Pancreas (tissue), 10 donors: ENCODE measurements around the gene SPTLC3. TPM values are rescaled to one million over a fixed set of nuclear protein-coding genes. Genes with fewer than 3 reads are reported as not detected.

Source experiments
- ATAC-seq, 4 donors: fragments of 200-7000 bp; cut with Tn5 transposase; one replicate each; pipeline versions ENCODE4 v1.8.0 to v1.9.1; 2020; ENCODE audit warnings: mild to moderate bottlenecking in 4 of 4, moderate library complexity in 4 of 4
- DNase-seq, 6 donors: peaks; one replicate each; pipeline ENCODE4 v3.0.0-alpha.2; 2020
- FAIRE-seq: peaks from 2 replicates; lab custom pipeline; 2012; peaks lifted over from hg19 to GRCh38; lab: Jason Lieb, UNC
- H3K27ac ChIP-seq, 4 donors: fragments of 200-600 bp; sonication (generic); 1 replicate in 3 of 4; 2 replicates in 1 of 4; pipeline versions ENCODE4 v1.5.0 to v1.8.0; 2020
- H3K27me3 ChIP-seq, 4 donors: fragments of 200-600 bp; one replicate each; pipeline ENCODE4 v1.8.0; 2021
- H3K36me3 ChIP-seq, 3 donors: fragments of 200-600 bp; sonication (generic) in 1 of 3; one replicate each; pipeline versions ENCODE4 v1.5.0 to v1.8.0; 2020 to 2021
- H3K4me1 ChIP-seq, 3 donors: fragments of 200-600 bp; one replicate each; pipeline ENCODE4 v1.8.0; 2021
- H3K4me3 ChIP-seq, 4 donors: fragments of 200-600 bp; sonication (generic) in 2 of 4; one replicate each; pipeline versions ENCODE4 v1.5.0 to v1.8.0; 2020 to 2021
- H3K9me3 ChIP-seq, 4 donors: fragments of 200-600 bp; one replicate each; pipeline ENCODE4 v1.8.0; 2021
- CTCF ChIP-seq, 4 donors: fragments of 200-600 bp; sonication (generic) in 3 of 4; IDR thresholded peaks; one replicate each; pipeline versions ENCODE4 v1.5.0 to v1.8.0; 2021; ENCODE audit warnings: antibody characterized with exemption in 4 of 4
- WGBS, 2 donors: extraction: QIAGEN DNeasy Blood & Tissue Kit; methylation state at CpG; one replicate each; pipeline ENCODE4 v1.1.7; 2013; 5-methylcytosine and 5-hydroxymethylcytosine counted together
- intact Hi-C, 3 donors: fragments of 100-400 bp; cut with DNase I; formaldehyde crosslinking; loops; one replicate each; pipeline versions ENCODE4 v1.11.1 to v1.14.2; 2022
- polyA plus RNA-seq, 2 donors: library from polyadenylated mRNA; stranded (reverse); fragments of 200-250 nt; gene quantifications; one replicate each; pipeline ENCODE4 v1.2.3, GENCODE V29; 2013
- total RNA-seq, 6 donors: library from RNA; stranded (reverse); fragmentation: NEBNext Ultra II Directional in 4 of 6; extraction: Animal tissue kit (Norgen Biotek cat#: 25700) in 4 of 6; gene quantifications; one replicate each; pipeline versions ENCODE4 v1.2.1 to v1.2.4, GENCODE V29; 2021 to 2023
- donor health status: healthy with polysubstance abuse.
- donor health status: DM: no; HTN: no; CAD: no; lungs with moderate emphysema.
- donor health status: DM: no; HTN: no; CAD: no.
- donor health status: control.
- donor health status: control.
- donor health status: Bipolar disorder and iron deficiency.
- donor health status: DM: yes; HTN: yes; CAD: no.
- donor health status: DM: no; HTN: no; CAD: no.
- donor health status: DM: no; HTN: no; CAD: no.
- donor health status: DM: yes; HTN: yes; CAD: no.

Gene SPTLC3
- total and polyA plus RNA-seq, 8 donors = 1.5 to 9.3 (median 4.4) TPM

GRCh38 chr20:13170771-13171170 lies 162.0 kb downstream of the SPTLC3 start:
- intact Hi-C loops = no loop called here
- 90 to 95% methylated on average over 3 of the region's 3 CpGs for WGBS, 2 donors
- no peak for DNase-seq
- TF ChIP-seq CTCF (IDR thresholded peaks at IDR 0.05) = no peak
- no peaks in the 10 kb centered on the region for H3K9me3 ChIP-seq
- ATAC-seq = no peak
- FAIRE-seq = no peak
- no peak overlapping the region for H3K27ac ChIP-seq
- H3K27me3 ChIP-seq = no peaks in the 10 kb centered on the region
- H3K36me3 ChIP-seq = no peaks in the 10 kb centered on the region
- no peak overlapping the region for H3K4me3 ChIP-seq
- no peaks in the 10 kb centered on the region for H3K4me1 ChIP-seq

GRCh38 chr20:13173201-13173600 lies 164.4 kb downstream of the SPTLC3 start:
- H3K27ac ChIP-seq = no peak overlapping the region
- TF ChIP-seq CTCF (IDR thresholded peaks at IDR 0.05) = no peak
- intact Hi-C loops = no loop called here
- 74 to 85% methylated on average over 2 of the region's 2 CpGs for WGBS, 2 donors
- DNase-seq = no peak
- H3K9me3 ChIP-seq = no peaks in the 10 kb centered on the region
- FAIRE-seq = no peak
- no peaks in the 10 kb centered on the region for H3K36me3 ChIP-seq
- no peaks in the 10 kb centered on the region for H3K27me3 ChIP-seq
- no peak overlapping the region for H3K4me3 ChIP-seq
- ATAC-seq = no peak
- no peaks in the 10 kb centered on the region for H3K4me1 ChIP-seq

GRCh38 chr20:13174402-13174801 lies 165.6 kb downstream of the SPTLC3 start:
- Histone ChIP-seq H3K27me3 (no peaks in the 10 kb centered on the region), H3K4me1 (no peaks in the 10 kb centered on the region), H3K4me3 (no peak overlapping the region), H3K27ac (no peak overlapping the region), H3K9me3 (no peaks in the 10 kb centered on the region), H3K36me3 (no peaks in the 10 kb centered on the region)
- no peak for ATAC-seq
- 85 to 87% methylated on average over 9 of the region's 9 CpGs for whole genome bisulfite sequencing, 2 donors
- DNase-seq = no peak
- intact Hi-C loops = no loop called here
- FAIRE-seq = no peak
- no peak for TF ChIP-seq CTCF (IDR thresholded peaks at IDR 0.05)

- no peak for FAIRE-seq
- 60 to 69% methylated on average over 7 of the region's 7 CpGs for WGBS, 2 donors
Observed at GRCh38 chr20:13180986-13181889, 172.5 kb downstream of the SPTLC3 start.

More at GRCh38 chr20:13180986-13181889, 172.5 kb downstream of the SPTLC3 start:
- TF ChIP-seq CTCF (IDR thresholded peaks at IDR 0.05) = no peak
- Histone ChIP-seq H3K27ac (no peak overlapping the region), H3K4me3 (no peak overlapping the region), H3K27me3 (no peaks in the 10 kb centered on the region), H3K9me3 (no peaks in the 10 kb centered on the region), H3K4me1 (no peaks in the 10 kb centered on the region), H3K36me3 (no peaks in the 10 kb centered on the region)
- no peak for ATAC-seq
- intact Hi-C loops = no loop called here
- no peak for DNase-seq
